NCI-H2227 treated with DMSO at 0.1 percent for 48 hours (cell line): ENCODE data around the gene RPS6KL1.

ENCODE experiments used
- DNase-seq: peaks from one replicate; lab custom pipeline; 2025; lab: John Stamatoyannopoulos, UW

Gene RPS6KL1

GRCh38 chr14:74882103-74882920 lies 40.7 kb downstream of the RPS6KL1 start:
- DNase-seq, result no peak

GRCh38 chr14:74881431-74882102 lies 41.5 kb downstream of the RPS6KL1 start, which contains the start of gene DLST:
TSS of gene DLST (plus strand) at chr14:74881916. CDS start at chr14:74881954, 38 bp downstream.
- peak; percentile 75 for DNase-seq

GRCh38 chr14:74879427-74880182 lies 43.5 kb downstream of the RPS6KL1 start:
- DNase-seq, result no peak

- DNase-seq, result no peak
These were observed 46.8 kb downstream of the RPS6KL1 start, which contains the start of gene PROX2 for GRCh38 chr14:74875941-74876913. TSS of gene PROX2 (minus strand) at chr14:74876145. CDS start at chr14:74863834, 12,311 bp downstream.

- DNase-seq, result no peak
These were observed 47.9 kb downstream of the RPS6KL1 start for GRCh38 chr14:74875204-74875603.

DNA sequence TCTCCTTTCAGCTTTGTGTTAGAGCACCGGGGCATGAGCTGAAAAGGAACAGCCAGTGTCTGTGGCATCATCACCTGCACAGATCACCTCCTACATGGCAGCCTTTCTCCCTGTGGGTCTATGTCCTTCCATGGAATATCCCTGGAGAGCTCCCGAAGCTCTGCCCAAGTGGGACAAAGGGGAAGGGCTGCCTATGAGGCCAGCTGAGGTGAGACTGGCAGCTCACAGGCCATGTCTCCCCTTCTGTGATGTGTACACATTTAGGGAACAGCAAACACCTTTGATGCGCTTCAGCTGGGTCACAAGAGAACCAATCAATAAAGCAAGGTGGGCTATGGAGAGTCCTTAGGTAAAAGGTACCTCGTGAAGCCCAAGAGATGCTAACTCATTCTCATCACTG lies 51.2 kb downstream of the RPS6KL1 start:
- DNase-seq, result no peak

- DNase-seq, result no peak
These were observed 54.3 kb downstream of the RPS6KL1 start for GRCh38 chr14:74868739-74869138.

- DNase-seq, result no peak
These were observed 55.4 kb downstream of the RPS6KL1 start for GRCh38 chr14:74867673-74868072.

DNA sequence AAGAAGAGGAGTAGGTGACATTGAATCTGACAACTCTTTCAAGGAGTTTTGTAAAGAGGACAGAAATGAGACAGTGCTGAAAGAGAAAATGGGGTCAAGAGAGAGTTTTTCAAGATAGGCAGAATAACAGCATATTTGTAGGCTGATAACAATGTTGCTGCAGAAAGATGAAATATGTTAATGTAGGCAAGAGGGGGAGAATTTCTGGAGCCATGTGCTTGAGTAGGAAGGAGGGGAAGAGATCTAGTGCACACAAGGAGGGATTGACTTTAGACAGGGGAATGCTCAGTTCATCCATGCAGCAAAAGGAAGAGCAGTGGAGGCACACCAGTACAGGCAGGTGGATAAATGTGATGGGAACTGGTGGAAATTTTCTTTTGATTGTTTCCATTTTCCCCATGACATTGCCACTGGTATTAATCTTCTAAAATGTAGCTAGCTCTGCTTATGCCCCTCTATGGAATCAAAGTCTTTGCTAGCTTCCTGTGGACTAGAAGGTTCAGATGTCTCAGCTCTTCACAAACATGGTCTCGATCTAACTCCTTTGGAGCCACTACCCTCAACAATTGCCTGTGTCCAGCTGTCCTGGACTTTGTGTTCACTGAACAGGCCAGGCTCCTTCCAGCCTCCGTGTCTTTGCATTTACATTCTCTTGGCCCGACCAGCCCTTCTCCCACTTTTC lies 56.2 kb downstream of the RPS6KL1 start:
- DNase-seq, result no peak

- no peak for DNase-seq
These were observed 57.9 kb downstream of the RPS6KL1 start for GRCh38 chr14:74865156-74865555.

DNA sequence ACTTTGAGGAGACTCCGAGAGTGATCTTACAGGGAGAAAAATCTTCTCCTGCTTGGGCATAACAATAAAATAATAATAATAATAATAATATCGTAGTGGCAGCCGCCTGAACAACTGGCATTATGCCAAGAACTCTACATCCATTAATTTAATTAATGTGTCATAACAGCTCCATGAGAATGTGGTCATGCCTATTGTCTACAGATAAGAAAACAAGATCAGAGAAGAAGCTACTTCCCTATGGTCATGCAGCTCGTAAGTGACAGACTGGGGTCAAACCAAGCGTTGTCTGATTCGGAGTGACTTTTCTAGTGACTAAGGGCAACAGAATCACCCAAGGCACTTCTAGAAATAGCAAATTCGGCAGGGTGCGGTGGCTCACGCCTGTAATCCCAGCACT lies 58.9 kb downstream of the RPS6KL1 start:
- DNase-seq, result no peak

DNA sequence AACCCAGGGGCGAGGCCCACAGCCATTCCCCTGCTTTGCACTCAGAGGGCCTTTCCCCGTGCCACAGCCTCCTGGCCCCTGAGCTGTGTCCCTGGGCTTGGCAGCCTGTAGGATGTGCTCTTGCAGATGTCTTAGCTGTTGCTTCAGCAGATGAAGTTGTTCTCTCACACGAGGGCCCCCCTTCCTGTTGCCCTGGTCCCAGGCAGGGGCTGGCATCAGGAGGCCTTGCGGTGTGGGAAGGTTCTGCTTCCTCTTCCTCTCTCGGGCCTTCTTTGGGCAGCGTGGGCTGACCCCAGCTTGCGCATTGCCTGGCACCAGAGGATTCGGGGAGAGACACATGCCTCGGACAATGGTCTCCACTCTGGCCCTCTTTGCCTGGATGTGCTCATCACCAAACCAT lies 59.8 kb downstream of the RPS6KL1 start:
- no peak for DNase-seq

GRCh38 chr14:74861734-74862090 lies 61.3 kb downstream of the RPS6KL1 start:
- no peak for DNase-seq

- DNase-seq, result peak; percentile 82
These were observed 61.9 kb downstream of the RPS6KL1 start for GRCh38 chr14:74860899-74861733.

GRCh38 chr14:74859757-74860552 lies 63.1 kb downstream of the RPS6KL1 start:
- DNase-seq, result no peak

- DNase-seq, result no peak
These were observed 65.0 kb downstream of the RPS6KL1 start for GRCh38 chr14:74858022-74858421.

GRCh38 chr14:74856366-74856765 lies 66.7 kb downstream of the RPS6KL1 start:
- DNase-seq, result no peak

DNA sequence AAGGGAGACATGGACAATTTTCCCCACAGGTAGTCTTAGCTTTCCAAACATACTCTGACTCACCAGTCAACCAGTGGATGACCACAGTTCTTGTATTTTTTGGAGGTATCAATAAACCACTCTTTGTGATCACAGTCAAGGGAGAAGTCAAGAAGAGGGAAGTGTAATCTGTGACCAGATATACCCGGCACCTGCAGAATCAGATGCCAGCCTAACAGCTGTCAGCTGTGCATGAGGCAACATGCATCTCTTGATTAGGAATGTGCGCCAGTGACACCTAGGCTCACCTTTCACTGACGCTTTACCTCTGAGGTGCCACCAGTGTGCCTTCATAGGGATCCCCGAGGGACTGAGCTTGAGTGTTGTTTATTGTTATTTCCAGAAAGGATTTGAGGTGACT lies 67.1 kb downstream of the RPS6KL1 start:
- no peak for DNase-seq

GRCh38 chr14:74855021-74855420 lies 68.0 kb downstream of the RPS6KL1 start:
- no peak for DNase-seq
